Endothelial cell (in vitro differentiated cells): ENCODE results near the gene ADSS1. TPM values are rescaled to one million over a fixed set of nuclear protein-coding genes. Genes with fewer than 3 reads are reported as not detected.

Experiments used
- DNase-seq: peaks from one replicate; pipeline ENCODE4 v3.0.0; 2021; ENCODE audit warnings: low spot score
- H3K27ac Mint-ChIP-seq: one replicate; pipeline ENCODE4 v1.8.0; 2021; ENCODE audit warnings: mixed read lengths, inconsistent platforms; ENCODE audit not compliant: unreplicated experiment
- H3K27me3 Mint-ChIP-seq: one replicate; pipeline ENCODE4 v1.8.0; 2021; ENCODE audit warnings: mild to moderate bottlenecking, moderate library complexity, mixed read lengths, inconsistent platforms; ENCODE audit not compliant: unreplicated experiment
- H3K36me3 Mint-ChIP-seq: one replicate; pipeline ENCODE4 v1.8.0; 2021; ENCODE audit warnings: mild to moderate bottlenecking, low read depth, mixed read lengths, inconsistent platforms; ENCODE audit not compliant: unreplicated experiment
- H3K4me1 Mint-ChIP-seq: one replicate; pipeline ENCODE4 v1.8.0; 2021; ENCODE audit warnings: mild to moderate bottlenecking, mixed read lengths, inconsistent platforms; ENCODE audit not compliant: unreplicated experiment
- H3K4me3 Mint-ChIP-seq: one replicate; pipeline ENCODE4 v1.8.0; 2021; ENCODE audit warnings: mild to moderate bottlenecking, mixed read lengths, inconsistent platforms; ENCODE audit not compliant: unreplicated experiment
- H3K9me3 Mint-ChIP-seq: one replicate; pipeline ENCODE4 v1.8.0; 2021; ENCODE audit warnings: mixed read lengths, inconsistent platforms; ENCODE audit not compliant: unreplicated experiment
- total RNA-seq: library from RNA; stranded (reverse); fragmentation: NEBNext Ultra II Directional; extraction: Animal tissue kit (Norgen Biotek cat#: 25700); gene quantifications from one replicate; pipeline ENCODE4 v1.2.1, GENCODE V29; 2021; ENCODE audit not compliant: unreplicated experiment
- TF ChIP-seq, protein P1 (sequence below): fragments of 200-600 bp; sonication (generic); IDR thresholded peaks from one replicate; pipeline ENCODE4 v1.5.0; 2021; ENCODE audit warnings: antibody characterized with exemption; ENCODE audit not compliant: unreplicated experiment

ADSS1 gene
- total RNA-seq, 1 donor from 2014 or later: 6.1 TPM

- H3K27ac Mint-ChIP-seq: peak overlapping the region; percentile 96
- H3K9me3 Mint-ChIP-seq: no peaks in the 10 kb centered on the region
- H3K36me3 Mint-ChIP-seq: peaks cover 29% of the 10 kb centered on the region
- H3K4me1 Mint-ChIP-seq: peaks cover 34% of the 10 kb centered on the region
- peak; percentile 48 for DNase-seq
- TF ChIP-seq, protein P1, sequence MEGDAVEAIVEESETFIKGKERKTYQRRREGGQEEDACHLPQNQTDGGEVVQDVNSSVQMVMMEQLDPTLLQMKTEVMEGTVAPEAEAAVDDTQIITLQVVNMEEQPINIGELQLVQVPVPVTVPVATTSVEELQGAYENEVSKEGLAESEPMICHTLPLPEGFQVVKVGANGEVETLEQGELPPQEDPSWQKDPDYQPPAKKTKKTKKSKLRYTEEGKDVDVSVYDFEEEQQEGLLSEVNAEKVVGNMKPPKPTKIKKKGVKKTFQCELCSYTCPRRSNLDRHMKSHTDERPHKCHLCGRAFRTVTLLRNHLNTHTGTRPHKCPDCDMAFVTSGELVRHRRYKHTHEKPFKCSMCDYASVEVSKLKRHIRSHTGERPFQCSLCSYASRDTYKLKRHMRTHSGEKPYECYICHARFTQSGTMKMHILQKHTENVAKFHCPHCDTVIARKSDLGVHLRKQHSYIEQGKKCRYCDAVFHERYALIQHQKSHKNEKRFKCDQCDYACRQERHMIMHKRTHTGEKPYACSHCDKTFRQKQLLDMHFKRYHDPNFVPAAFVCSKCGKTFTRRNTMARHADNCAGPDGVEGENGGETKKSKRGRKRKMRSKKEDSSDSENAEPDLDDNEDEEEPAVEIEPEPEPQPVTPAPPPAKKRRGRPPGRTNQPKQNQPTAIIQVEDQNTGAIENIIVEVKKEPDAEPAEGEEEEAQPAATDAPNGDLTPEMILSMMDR: no peak
- H3K27me3 Mint-ChIP-seq: peaks cover 11% of the 10 kb centered on the region
- peak overlapping the region; percentile 76 for H3K4me3 Mint-ChIP-seq
Observed at GRCh38 chr14:104766863-104767633, 43.0 kb downstream of the ADSS1 start.

GRCh38 chr14:104767634-104767918, 43.5 kb downstream of the ADSS1 start:
- TF ChIP-seq, protein P1: no peak
- Mint-ChIP-seq H3K4me3 (peak overlapping the region; percentile 76), H3K36me3 (peaks cover 28% of the 10 kb centered on the region), H3K27ac (peak overlapping the region; percentile 96), H3K27me3 (peaks cover 12% of the 10 kb centered on the region), H3K9me3 (no peaks in the 10 kb centered on the region), H3K4me1 (peaks cover 34% of the 10 kb centered on the region)
- DNase-seq: no peak

GRCh38 chr14:104768437-104769323, 44.7 kb downstream of the ADSS1 start:
- H3K9me3 Mint-ChIP-seq: no peaks in the 10 kb centered on the region
- H3K4me3 Mint-ChIP-seq: peak overlapping the region; percentile 76
- H3K4me1 Mint-ChIP-seq: peaks cover 34% of the 10 kb centered on the region
- H3K27ac Mint-ChIP-seq: peak overlapping the region; percentile 96
- peaks cover 14% of the 10 kb centered on the region for H3K27me3 Mint-ChIP-seq
- TF ChIP-seq, protein P1: peak; percentile 97
- peak; percentile 99 for DNase-seq
- peaks cover 28% of the 10 kb centered on the region for H3K36me3 Mint-ChIP-seq

- peaks cover 28% of the 10 kb centered on the region for H3K36me3 Mint-ChIP-seq
- DNase-seq: no peak
- peaks cover 16% of the 10 kb centered on the region for H3K27me3 Mint-ChIP-seq
- H3K4me1 Mint-ChIP-seq: peaks cover 34% of the 10 kb centered on the region
- no peaks in the 10 kb centered on the region for H3K9me3 Mint-ChIP-seq
- H3K4me3 Mint-ChIP-seq: peak overlapping the region; percentile 12
- peak overlapping the region; percentile 30 for H3K27ac Mint-ChIP-seq
- TF ChIP-seq, protein P1: no peak
Observed at GRCh38 chr14:104769324-104770071, 45.5 kb downstream of the ADSS1 start.
